H1 (cell line): Measurements from ENCODE around the gene GPR156.

Source experiments
- BCL11A ChIP-seq, 2 experiments: IDR thresholded peaks; one replicate each; pipeline ENCODE4 v1.6.1; 2011; ENCODE audit warnings: low read depth in 2 of 2, low read length in 2 of 2, mild to moderate bottlenecking in 2 of 2
- CTCF ChIP-seq, 3 experiments: IDR thresholded peaks; 1 replicate in 2 of 3; 2 replicates in 1 of 3; pipeline versions ENCODE4 v1.5.1 to v1.6.1; 2011; ENCODE audit warnings: low read length in 3 of 3, mild to moderate bottlenecking in 3 of 3, inconsistent platforms in 2 of 3, low read depth in 1 of 3, moderate library complexity in 1 of 3; ENCODE audit not compliant: insufficient read depth in 1 of 3; ENCODE audit errors: control extremely low read depth in 1 of 3
- EP300 ChIP-seq, 2 experiments: IDR thresholded peaks; 1 replicate in 1 of 2; 2 replicates in 1 of 2; pipeline ENCODE4 v1.6.1; 2011 to 2012; ENCODE audit warnings: low read depth in 2 of 2, low read length in 2 of 2, mild to moderate bottlenecking in 2 of 2, borderline replicate concordance in 1 of 2, inconsistent platforms in 1 of 2, moderate library complexity in 1 of 2
- HDAC6 ChIP-seq: IDR thresholded peaks from one replicate; pipeline ENCODE4 v1.7.1; 2012; ENCODE audit warnings: low read depth, mild to moderate bottlenecking, inconsistent platforms, low read length, moderate library complexity
- POLR2A ChIP-seq, 2 experiments: IDR thresholded peaks; 1 replicate in 1 of 2; 2 replicates in 1 of 2; pipeline ENCODE4 v1.6.1; 2011; ENCODE audit warnings: low read depth in 2 of 2, low read length in 2 of 2, mild to moderate bottlenecking in 2 of 2; ENCODE audit errors: control extremely low read depth in 1 of 2
- POLR2AphosphoS5 ChIP-seq: IDR thresholded peaks from 2 replicates; pipeline ENCODE4 v1.6.1; 2011; ENCODE audit warnings: low read depth, low read length
- TCF12 ChIP-seq: IDR thresholded peaks from 2 replicates; pipeline ENCODE4 v1.6.1; 2011; ENCODE audit warnings: low read depth, mild to moderate bottlenecking, low read length
- USF2 ChIP-seq: IDR thresholded peaks from 2 replicates; pipeline ENCODE4 v1.6.1; 2011; ENCODE audit warnings: low read length, improper control_type of control experiment

DNA sequence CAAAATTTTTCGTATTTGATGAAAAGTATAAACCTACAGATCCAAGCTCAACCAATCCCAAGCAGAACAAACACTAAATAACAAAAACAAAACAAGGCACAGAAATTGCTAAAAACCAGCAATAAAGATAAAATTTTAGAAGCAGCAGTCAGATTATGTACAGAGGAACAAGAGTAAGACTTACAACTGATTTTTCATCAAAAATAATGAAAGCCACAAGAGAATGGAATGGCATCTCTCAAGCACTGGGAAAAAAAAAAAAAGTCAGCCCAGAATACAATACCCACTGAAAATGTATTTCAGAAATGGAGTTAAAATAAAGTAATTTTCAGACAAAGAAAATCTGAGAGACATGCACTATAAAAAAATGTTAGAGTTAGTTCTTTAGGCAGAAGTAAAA, 27.0 kb downstream of the GPR156 start:
- TF ChIP-seq CTCF (IDR thresholded peaks at IDR 0.05; ENCODE audit: control extremely low read depth in 1 of 3, insufficient read depth in 1 of 3, low read depth in 1 of 3, low read length in 3 of 3): no peak
- no peak for TF ChIP-seq POLR2AphosphoS5
- TF ChIP-seq POLR2A (IDR thresholded peaks at IDR 0.05; ENCODE audit: control extremely low read depth in 1 of 2, low read depth in 2 of 2, low read length in 2 of 2): no peak
- TF ChIP-seq HDAC6: no peak
- TF ChIP-seq EP300 (IDR thresholded peaks at IDR 0.05; ENCODE audit: borderline replicate concordance in 1 of 2, low read depth in 2 of 2, low read length in 2 of 2): no peak
- no peak for TF ChIP-seq USF2
- no peak for TF ChIP-seq TCF12
- TF ChIP-seq BCL11A (IDR thresholded peaks at IDR 0.05; ENCODE audit: low read depth in 2 of 2, low read length in 2 of 2): no peak
